H1 (cell line): Measurements from ENCODE around the gene SFMBT2. TPM values are rescaled to one million over a fixed set of nuclear protein-coding genes. Genes with fewer than 3 reads are reported as not detected.

ENCODE experiments used
- FOSL1 ChIP-seq: IDR thresholded peaks from 2 replicates; pipeline ENCODE4 v1.6.1; 2011; ENCODE audit warnings: mild to moderate bottlenecking, low read depth, low read length, moderate library complexity; ENCODE audit not compliant: insufficient read depth
- HDAC2 ChIP-seq, 2 experiments: fragments of 300-600 bp in 1 of 2; sonication (generic) in 1 of 2; IDR thresholded peaks; 2 replicates each; pipeline ENCODE4 v1.6.1; 2011 to 2012; ENCODE audit warnings: low read depth in 2 of 2, low read length in 2 of 2, mild to moderate bottlenecking in 2 of 2, moderate library complexity in 2 of 2, borderline replicate concordance in 1 of 2, inconsistent platforms in 1 of 2
- KDM5A ChIP-seq: fragments of 200-600 bp; IDR thresholded peaks from 2 replicates; pipeline ENCODE4 v1.7.1; 2012; ENCODE audit warnings: mild to moderate bottlenecking, low read length, inconsistent platforms, mixed read lengths
- SRF ChIP-seq: IDR thresholded peaks from 2 replicates; pipeline ENCODE4 v1.6.1; 2011; ENCODE audit warnings: mild to moderate bottlenecking, low read depth, low read length, moderate library complexity
- TCF12 ChIP-seq: IDR thresholded peaks from 2 replicates; pipeline ENCODE4 v1.6.1; 2011; ENCODE audit warnings: low read depth, mild to moderate bottlenecking, low read length
- ZNF274 ChIP-seq: IDR thresholded peaks from 2 replicates; pipeline ENCODE4 v1.7.0; 2012; ENCODE audit warnings: low read length, borderline replicate concordance; ENCODE audit errors: extremely low read depth
- polyA plus RNA-seq, 7 experiments: library from polyadenylated mRNA; depleted of rRNA in 3 of 7; stranded (reverse) in 5 of 7; unstranded in 2 of 7; fragments of >200 nt in 5 of 7; fragments of 200-250 nt in 2 of 7; gene quantifications; 1 replicate in 5 of 7; 2 replicates in 1 of 7; 4 replicates in 1 of 7; pipeline versions ENCODE4 v1.2.1 to v1.2.3, GENCODE V29; 2011 to 2013; ENCODE audit warnings: missing spikeins in 2 of 7, mixed read lengths in 2 of 7
- total RNA-seq: library from RNA; stranded (reverse); fragmentation: NEBNext Ultra II Directional; extraction: Animal tissue kit (Norgen Biotek cat#: 25700); gene quantifications from 2 replicates; pipeline ENCODE4 v1.2.1, GENCODE V29; 2021
- TF ChIP-seq, protein P1 (sequence below): fragments of 300-600 bp; sonication (generic); IDR thresholded peaks from 2 replicates; pipeline ENCODE4 v1.7.1; 2012; ENCODE audit warnings: low read length, moderate library complexity, mild to moderate bottlenecking, inconsistent platforms; ENCODE audit not compliant: insufficient replicate concordance

SFMBT2 gene
- total and polyA plus RNA-seq, 2 of the 8 experiments (the other 6 are each of a cell fraction or from before 2014, with no cell fraction given) = 2.9 to 11.0 TPM

DNA sequence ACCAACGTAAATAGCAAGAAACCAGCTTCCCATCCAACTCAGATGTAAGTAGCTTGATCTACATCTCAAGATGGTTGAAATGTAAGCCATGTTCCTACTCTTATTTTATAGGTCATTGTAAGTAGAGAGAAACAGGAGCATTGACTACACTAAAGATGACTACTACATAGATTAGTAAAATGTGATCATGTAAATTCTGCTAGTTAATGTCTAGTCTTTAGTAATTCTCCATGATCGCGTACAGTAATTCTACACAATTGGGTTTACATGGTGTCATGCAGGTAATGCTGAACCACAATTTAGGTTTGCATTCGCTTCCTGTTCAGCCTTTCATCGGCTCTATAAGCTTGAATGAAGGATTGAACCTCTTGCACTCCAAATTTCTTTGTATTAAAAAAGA lies 14.9 kb upstream of the SFMBT2 start (continued):
- TF ChIP-seq, protein P1, sequence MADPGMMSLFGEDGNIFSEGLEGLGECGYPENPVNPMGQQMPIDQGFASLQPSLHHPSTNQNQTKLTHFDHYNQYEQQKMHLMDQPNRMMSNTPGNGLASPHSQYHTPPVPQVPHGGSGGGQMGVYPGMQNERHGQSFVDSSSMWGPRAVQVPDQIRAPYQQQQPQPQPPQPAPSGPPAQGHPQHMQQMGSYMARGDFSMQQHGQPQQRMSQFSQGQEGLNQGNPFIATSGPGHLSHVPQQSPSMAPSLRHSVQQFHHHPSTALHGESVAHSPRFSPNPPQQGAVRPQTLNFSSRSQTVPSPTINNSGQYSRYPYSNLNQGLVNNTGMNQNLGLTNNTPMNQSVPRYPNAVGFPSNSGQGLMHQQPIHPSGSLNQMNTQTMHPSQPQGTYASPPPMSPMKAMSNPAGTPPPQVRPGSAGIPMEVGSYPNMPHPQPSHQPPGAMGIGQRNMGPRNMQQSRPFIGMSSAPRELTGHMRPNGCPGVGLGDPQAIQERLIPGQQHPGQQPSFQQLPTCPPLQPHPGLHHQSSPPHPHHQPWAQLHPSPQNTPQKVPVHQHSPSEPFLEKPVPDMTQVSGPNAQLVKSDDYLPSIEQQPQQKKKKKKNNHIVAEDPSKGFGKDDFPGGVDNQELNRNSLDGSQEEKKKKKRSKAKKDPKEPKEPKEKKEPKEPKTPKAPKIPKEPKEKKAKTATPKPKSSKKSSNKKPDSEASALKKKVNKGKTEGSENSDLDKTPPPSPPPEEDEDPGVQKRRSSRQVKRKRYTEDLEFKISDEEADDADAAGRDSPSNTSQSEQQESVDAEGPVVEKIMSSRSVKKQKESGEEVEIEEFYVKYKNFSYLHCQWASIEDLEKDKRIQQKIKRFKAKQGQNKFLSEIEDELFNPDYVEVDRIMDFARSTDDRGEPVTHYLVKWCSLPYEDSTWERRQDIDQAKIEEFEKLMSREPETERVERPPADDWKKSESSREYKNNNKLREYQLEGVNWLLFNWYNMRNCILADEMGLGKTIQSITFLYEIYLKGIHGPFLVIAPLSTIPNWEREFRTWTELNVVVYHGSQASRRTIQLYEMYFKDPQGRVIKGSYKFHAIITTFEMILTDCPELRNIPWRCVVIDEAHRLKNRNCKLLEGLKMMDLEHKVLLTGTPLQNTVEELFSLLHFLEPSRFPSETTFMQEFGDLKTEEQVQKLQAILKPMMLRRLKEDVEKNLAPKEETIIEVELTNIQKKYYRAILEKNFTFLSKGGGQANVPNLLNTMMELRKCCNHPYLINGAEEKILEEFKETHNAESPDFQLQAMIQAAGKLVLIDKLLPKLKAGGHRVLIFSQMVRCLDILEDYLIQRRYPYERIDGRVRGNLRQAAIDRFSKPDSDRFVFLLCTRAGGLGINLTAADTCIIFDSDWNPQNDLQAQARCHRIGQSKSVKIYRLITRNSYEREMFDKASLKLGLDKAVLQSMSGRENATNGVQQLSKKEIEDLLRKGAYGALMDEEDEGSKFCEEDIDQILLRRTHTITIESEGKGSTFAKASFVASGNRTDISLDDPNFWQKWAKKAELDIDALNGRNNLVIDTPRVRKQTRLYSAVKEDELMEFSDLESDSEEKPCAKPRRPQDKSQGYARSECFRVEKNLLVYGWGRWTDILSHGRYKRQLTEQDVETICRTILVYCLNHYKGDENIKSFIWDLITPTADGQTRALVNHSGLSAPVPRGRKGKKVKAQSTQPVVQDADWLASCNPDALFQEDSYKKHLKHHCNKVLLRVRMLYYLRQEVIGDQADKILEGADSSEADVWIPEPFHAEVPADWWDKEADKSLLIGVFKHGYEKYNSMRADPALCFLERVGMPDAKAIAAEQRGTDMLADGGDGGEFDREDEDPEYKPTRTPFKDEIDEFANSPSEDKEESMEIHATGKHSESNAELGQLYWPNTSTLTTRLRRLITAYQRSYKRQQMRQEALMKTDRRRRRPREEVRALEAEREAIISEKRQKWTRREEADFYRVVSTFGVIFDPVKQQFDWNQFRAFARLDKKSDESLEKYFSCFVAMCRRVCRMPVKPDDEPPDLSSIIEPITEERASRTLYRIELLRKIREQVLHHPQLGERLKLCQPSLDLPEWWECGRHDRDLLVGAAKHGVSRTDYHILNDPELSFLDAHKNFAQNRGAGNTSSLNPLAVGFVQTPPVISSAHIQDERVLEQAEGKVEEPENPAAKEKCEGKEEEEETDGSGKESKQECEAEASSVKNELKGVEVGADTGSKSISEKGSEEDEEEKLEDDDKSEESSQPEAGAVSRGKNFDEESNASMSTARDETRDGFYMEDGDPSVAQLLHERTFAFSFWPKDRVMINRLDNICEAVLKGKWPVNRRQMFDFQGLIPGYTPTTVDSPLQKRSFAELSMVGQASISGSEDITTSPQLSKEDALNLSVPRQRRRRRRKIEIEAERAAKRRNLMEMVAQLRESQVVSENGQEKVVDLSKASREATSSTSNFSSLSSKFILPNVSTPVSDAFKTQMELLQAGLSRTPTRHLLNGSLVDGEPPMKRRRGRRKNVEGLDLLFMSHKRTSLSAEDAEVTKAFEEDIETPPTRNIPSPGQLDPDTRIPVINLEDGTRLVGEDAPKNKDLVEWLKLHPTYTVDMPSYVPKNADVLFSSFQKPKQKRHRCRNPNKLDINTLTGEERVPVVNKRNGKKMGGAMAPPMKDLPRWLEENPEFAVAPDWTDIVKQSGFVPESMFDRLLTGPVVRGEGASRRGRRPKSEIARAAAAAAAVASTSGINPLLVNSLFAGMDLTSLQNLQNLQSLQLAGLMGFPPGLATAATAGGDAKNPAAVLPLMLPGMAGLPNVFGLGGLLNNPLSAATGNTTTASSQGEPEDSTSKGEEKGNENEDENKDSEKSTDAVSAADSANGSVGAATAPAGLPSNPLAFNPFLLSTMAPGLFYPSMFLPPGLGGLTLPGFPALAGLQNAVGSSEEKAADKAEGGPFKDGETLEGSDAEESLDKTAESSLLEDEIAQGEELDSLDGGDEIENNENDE = no peak
- TF ChIP-seq TCF12 (no peak), FOSL1 (no peak), HDAC2 (IDR thresholded peaks at IDR 0.05; ENCODE audit: borderline replicate concordance in 1 of 2, low read depth in 2 of 2, low read length in 2 of 2) (no peak), KDM5A (no peak), ZNF274 (no peak), SRF (no peak)
